IPS-NIHi11 (cell line): ENCODE results near the gene SLC7A14.

Experiments
- DNase-seq: peaks from one replicate; pipeline ENCODE4 v3.0.0; 2012; ENCODE audit warnings: mixed read lengths, low spot score

The SLC7A14 gene

DNA sequence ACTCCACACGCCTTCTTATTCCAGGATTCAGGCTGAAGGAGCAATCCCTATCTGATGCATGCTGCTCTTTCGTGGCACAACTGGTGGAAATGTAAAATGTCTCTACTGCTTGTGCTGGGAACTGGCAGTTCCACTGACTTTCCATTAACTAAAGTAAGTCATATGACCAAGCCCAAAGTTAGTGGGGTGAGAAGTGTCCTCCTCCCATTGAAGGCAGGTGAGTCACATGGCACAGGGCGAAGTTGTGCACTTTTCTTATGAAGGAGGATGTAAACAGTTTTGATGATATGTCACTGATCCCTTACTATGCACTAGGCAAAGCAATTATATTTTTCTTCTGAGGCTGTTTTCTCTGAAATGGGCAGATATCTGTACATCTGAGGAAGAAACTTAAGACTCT, 51.6 kb downstream of the SLC7A14 start:
- no peak for DNase-seq

GRCh38 chr3:170532573-170532972, 53.3 kb downstream of the SLC7A14 start:
- DNase-seq, result no peak

GRCh38 chr3:170531657-170532335, 54.1 kb downstream of the SLC7A14 start:
- no peak for DNase-seq

DNA sequence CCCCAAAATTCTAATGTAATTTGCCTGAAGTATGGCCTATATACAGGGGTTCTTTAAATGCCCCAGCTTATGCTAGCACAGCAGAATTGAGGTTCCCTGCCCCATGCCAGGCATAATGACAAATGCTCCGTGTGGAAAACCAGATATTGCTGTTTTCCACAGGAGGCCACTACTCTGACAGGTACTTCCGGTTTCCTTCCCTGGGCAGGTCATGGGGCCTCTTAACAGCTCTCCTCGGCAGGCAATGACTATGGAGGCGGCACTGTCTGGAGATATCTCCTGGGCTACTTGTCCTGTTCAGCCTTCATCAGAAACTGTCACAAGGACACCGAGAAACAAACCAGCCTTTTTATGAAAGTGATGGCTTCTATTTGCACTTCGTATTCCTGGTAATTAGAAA, 54.8 kb downstream of the SLC7A14 start:
- no peak for DNase-seq

- no peak for DNase-seq
Observed at GRCh38 chr3:170529912-170530311, 56.0 kb downstream of the SLC7A14 start.

GRCh38 chr3:170529346-170529745, 56.5 kb downstream of the SLC7A14 start:
- DNase-seq, result no peak

GRCh38 chr3:170528726-170529125, 57.1 kb downstream of the SLC7A14 start:
- no peak for DNase-seq

DNA sequence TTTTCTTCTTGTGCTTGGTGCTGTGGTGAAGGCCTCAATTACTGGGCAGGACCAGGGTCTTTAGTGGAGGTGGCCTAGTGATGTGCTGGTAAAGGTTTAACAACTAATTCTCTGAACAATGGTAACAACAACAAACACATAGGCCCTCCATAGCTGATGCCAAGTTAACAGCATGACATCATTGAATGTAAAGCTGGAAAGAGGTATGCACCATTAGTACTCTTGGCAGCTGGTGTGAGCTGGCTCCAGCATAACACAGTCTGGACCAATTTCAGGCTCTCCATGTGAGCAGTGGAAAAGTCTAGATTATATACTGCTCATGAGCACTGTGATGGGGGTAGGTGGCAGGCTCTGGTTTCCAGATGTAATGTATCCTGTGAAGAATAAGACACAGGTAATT, 61.8 kb downstream of the SLC7A14 start:
- no peak for DNase-seq

DNA sequence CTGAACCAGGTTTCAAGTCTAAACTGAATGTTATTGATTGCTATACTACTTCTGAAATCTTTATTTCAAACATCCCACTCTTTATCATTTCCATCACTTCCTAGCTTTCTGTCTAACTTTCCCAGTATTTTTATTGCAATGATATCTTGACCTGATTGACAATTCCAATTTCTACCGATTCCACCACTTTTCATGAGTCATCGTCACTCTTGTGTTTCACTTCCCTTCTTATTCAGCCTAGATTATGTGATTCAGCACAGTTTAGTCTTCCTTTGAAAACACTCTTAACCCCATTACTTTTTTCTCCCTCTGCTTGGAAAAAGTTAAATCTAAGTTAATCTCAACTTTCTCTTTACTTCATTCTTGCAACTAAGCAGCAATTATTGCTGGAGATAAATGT, 62.6 kb downstream of the SLC7A14 start:
- DNase-seq, result no peak

GRCh38 chr3:170522201-170522600, 63.7 kb downstream of the SLC7A14 start:
- DNase-seq, result no peak

DNA sequence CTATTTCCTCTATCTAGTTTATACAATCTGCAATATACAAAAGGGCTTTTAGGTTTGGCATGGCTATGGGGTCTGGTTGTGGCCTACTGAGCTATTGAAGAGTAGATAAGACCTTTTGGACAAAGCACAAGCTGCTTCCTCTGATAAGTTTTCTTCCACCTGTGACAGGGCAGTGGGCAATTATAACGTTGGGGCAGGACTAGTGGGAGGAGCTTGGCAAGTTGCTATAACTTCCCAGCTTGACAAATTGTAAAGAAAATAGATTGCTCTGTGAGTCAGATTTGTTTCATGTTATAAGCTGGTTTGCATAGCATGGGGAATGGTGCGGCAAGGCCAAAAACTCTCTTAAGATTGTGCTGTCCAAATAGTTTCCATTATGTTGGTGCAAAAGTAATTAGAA, 64.9 kb downstream of the SLC7A14 start:
- no peak for DNase-seq

- DNase-seq, result no peak
Observed at GRCh38 chr3:170517242-170517945, 68.5 kb downstream of the SLC7A14 start.

GRCh38 chr3:170513642-170514041, 72.2 kb downstream of the SLC7A14 start:
- DNase-seq, result no peak

DNA sequence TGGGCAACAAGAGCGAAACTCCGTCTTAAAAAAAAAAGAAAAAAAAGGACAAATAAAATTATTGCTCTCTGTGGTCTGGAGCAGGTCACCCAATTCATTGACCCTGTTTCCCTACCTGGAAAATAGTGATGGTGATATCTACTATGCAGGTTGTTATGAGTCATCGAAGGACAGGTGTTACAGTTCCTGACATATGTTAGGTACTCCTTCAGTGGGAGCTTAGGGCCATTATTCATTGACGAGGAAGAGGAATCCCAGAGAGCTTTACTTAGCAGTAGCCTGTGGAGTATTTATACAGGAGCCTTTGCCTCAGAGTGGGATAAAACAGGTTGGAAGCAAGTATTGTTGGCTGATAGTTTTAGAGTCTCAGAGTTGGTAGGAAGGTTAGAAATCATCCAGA, 74.5 kb downstream of the SLC7A14 start:
- no peak for DNase-seq

DNA sequence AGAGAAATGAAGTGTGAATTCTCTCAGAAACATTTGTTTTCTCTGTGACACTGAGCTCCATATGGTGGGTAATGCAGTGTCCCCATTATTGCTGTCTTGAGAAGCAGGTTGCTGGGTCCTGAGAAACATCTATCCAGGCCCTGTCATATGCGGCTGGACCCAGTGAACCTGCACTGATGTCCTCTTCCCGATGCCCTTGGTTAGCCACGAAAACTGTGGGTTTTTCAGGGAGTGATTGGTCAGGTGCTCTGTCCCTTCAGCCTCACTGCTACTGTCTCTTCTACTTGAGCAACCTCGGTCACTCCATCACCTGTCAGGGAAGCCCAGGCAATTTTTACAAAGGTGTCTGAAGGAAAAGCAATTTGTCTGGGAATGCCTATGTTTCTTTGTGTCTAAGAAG, 77.0 kb downstream of the SLC7A14 start:
- DNase-seq, result no peak

GRCh38 chr3:170508291-170508690, 77.6 kb downstream of the SLC7A14 start:
- DNase-seq, result no peak

GRCh38 chr3:170507063-170507462, 78.8 kb downstream of the SLC7A14 start:
- no peak for DNase-seq

GRCh38 chr3:170506556-170506955, 79.3 kb downstream of the SLC7A14 start:
- no peak for DNase-seq

DNA sequence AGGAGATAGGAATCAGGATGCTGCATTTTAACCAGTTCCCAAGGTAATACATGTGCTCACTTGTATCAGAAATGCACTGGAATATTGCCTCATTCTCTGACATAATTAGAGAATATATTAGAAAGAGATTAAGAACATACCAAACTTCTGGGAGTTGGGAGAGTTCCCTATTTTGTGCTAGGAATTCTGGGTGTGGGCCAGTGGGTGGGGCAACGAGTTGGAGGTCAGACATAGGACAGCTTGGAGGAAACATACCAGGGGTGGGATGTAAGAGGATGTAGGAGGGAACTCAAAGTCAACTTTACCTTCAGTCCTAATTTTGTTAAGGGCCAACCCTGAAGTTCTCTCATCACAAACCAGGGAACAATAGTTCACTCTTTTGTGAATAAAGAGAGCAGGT, 83.6 kb downstream of the SLC7A14 start:
- DNase-seq, result no peak

DNA sequence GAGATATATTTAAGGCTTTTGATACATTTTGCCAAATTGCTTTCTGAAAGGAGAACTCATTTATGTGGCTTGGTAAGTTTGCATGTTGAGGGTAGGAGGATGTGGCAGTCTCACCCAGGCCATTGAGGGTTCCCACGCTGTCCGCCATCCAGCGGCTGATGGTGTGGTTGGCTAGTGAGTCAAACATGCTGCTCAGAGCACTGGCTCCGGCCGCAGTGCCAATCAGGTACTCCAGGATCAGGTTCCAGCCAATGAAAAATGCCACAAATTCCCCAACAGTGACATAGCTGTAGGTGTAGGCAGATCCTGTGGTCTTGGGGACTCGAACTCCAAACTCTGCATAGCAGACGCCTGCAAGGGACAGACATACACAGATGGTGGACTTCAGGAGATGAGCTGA, 84.9 kb downstream of the SLC7A14 start:
- no peak for DNase-seq

- DNase-seq, result no peak
Observed at GRCh38 chr3:170500462-170500861, 85.4 kb downstream of the SLC7A14 start.

- peak; percentile 78 for DNase-seq
Observed at GRCh38 chr3:170499562-170500156, 86.2 kb downstream of the SLC7A14 start.
